GM04504 (cell line): Measurements from ENCODE around the gene ICE1.
"Not testable (repeated sequence)": the region's sequence is repeated elsewhere in the genome, so short reads cannot be mapped to it uniquely, and the experiment has no call there.

Source experiments
- DNase-seq: peaks from one replicate; pipeline ENCODE4 v3.0.0-alpha.2; 2012; ENCODE audit warnings: low read depth

Gene ICE1

DNA sequence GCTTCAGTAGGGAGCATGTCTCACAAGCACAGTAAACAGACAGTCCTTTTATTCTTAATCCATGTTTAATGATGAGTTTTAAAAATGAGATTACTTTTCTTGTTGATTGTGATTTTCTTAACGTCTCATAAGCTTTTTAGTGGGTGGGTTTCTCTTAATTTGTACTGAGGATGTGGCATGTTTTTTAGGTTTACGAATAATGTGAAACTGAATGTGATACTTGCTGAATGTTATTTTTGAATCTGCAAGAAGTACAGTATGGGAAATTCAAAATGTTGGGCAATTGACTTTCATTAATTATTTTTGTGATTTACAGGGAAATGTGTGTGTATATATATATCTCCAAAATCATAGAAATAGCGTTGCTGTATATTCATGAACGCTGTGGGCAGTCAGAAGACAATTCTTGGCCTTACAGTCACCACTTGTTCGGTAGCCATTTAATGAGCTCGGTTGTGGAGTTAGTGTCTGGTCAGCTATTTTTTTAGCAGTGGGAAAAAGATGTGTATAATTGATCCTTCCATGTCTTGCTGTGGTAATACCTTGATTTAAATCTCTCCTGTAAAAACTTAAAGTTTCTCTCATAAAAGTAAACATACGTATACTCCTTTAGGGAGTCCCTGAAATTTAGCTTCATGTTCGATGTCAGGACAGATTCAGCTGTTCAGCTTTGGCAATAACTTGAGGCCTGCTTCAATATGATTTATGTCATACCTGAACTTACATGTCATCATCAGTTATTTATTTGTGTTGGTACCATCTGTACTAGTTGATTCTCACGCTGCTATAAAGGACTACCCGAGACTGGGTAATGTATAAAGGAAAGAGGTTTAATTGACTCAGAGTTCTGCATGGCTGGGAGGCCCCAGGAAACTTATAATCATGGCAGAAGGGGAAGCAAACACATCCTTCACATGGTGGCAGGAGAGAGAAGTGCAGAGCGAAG, 15.0 kb downstream of the ICE1 start:
- DNase-seq = no peak

DNA sequence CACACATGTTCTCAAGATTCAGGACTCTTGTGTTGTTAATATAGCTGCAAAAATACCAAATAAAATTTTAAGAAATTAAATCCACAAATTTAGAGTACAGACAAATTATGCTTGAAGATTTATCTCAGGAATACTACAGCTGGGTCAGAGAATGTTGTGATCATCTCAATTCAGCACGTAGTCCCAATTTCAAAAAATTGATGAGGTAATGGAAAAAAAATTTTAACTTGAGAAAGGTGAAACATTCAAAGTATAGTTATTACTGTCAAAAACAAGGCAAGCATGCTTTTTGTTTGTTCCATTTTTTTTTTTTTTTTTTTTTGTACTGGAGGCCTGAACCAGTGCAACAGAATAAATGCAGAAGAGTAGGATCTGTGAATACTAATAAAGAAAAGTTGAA, 29.4 kb downstream of the ICE1 start:
- DNase-seq = no peak

DNA sequence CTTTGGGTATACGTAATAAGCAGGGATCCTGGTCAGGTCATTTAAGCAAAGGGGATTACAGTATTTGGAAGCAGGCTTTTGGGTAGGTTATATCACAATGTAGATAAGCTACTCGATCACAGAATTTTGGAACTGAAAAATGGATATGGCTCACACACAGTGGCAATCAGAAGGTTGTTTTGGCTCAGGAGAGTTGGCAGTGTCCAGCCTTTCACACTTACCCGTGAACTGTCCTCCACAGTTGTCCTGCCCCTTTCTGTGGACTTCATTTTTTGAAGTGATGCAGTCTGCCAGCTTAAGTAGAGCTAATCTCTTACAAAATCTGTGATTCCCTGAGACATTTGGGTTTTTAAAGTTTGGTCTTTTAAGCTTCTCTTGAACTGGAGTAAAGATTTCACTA, 30.7 kb downstream of the ICE1 start:
- DNase-seq = no peak

DNA sequence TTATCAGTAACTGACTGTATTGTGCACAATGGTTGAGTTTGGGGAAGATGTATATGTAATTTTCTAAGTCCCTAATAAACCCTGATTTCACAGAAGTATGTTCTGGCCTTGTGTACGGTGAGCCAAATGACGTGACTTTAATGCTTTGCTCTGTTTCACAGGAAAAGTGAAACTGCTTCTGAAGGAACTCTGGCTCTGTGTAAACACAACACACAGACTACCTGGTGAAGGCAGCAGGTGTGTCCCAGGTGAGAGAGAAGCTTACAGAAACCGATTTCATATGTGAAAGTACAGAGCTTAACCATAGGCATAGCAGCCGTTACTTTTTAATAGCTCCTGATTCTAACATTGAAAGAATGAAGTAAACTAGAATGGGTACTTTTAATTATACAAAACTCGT, 31.9 kb downstream of the ICE1 start:
- DNase-seq = no peak

DNA sequence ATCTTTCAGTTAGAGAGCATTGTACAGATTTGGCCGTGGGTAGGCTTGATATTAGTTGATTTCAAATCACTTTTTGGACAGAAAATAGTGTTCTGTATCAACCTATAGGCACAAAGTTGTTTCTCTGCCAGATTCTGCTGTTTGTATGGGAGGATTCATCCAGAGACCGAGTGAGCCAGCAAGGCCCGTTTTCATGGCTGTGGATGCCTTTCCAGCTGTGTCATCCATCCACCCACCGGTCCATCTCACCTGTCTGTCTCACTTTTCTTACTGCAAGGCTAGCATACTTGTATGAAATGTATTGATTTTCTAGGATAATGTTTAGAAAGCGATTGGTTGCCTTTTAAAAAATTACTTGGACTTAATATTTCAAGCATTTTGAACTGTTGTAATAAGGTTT, 34.4 kb downstream of the ICE1 start:
- DNase-seq = no peak

DNA sequence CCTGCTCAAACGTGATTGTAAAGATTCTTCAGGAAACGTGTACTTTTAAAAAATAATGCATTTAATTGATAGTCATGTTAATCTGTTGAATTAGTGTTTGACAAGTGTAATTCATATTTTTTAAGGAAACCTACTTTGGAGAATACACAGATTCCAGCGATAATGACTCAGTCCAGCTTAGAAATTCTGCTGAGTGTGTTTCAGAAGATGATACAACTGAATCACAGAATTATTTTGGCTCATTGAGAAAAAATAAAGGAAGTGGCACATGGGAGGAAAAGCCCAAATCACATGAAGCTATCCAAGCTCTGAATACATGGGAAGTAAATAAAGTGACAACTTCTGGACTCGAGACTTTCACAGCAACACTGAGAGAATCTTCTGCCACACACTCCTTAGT, 37.8 kb downstream of the ICE1 start:
- DNase-seq = no peak

DNA sequence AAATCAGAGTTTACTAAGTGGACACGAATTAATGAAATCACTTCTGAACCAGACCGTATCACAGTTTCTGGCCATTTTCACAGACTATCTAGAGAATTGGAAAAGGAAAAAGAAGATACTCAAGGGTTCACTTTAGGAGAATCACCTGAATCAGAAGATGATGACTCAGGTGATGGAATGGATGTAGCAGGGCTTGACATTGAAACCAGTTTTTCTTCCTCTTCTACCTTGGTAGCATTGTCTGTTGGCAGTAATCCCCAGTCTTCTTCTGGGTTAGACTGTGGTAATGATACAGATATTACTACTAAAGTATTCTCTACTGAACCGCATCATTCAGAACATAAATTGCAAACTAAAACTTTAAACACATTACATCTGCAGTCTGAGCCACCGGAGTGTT, 38.5 kb downstream of the ICE1 start:
- no peak for DNase-seq

DNA sequence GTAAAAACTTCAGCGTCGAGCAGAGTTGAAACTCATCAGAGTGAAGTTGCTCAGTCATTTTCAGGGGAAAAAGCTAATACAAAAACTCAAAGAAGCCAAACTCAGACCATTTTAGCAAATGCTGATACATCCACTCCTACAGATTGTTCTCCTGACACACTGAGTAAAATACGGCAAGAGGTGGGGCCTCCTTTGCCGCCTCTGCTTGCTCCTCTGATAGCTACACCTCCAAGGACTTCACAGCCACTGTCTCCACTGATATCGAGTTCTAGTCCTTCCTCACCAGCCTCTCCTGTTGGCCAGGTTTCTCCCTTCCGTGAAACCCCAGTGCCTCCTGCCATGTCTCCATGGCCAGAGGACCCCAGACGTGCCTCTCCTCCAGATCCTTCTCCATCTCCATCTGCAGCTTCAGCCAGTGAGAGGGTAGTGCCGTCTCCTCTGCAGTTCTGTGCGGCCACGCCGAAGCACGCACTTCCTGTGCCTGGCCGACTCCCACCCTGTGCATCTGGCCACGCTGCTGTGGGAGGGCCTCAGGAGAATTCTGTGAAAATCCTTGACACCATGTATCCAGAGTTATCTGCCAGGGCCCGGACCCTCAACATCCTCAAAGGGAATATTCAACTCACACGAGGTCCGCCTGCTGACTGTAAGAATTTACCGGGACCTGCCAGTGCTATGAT, 41.7 kb downstream of the ICE1 start:
- DNase-seq = no peak

DNA sequence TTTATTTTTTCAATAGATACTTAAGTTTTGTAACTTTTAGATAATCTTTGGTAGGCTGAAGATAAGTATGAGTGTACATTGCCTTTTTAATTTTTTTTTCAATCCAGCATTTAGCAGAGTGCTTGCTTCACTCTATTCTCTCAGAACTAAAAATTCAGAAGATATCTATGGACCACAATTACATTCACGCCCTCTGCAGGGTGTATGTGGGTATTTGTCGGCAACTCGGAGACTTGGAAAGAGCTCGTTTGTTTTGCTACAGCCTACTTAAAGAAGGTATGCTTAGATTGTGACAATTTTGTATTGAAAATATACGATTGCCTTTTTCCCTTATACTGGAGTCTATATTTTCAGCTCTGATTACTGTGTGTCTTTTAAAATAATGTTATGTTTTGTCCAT, 43.8 kb downstream of the ICE1 start:
- no peak for DNase-seq

DNA sequence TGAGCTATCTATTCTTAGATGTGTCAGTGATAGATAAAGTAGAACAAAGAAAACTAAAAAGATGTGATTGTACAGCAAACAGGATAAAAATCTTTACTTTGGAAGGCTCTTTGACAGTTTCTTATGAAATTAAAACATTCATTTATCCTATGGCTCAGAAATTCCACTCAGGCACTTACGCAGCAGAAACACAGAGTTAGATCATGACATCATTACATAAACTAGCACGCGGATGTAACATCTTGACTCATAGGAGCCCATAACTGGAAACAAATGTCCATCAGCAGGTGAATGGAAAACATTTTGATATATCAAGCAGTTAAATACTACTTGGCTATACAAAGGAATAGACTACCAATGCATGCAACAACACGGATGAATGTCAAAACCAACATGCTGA, 45.3 kb downstream of the ICE1 start:
- no peak for DNase-seq

DNA sequence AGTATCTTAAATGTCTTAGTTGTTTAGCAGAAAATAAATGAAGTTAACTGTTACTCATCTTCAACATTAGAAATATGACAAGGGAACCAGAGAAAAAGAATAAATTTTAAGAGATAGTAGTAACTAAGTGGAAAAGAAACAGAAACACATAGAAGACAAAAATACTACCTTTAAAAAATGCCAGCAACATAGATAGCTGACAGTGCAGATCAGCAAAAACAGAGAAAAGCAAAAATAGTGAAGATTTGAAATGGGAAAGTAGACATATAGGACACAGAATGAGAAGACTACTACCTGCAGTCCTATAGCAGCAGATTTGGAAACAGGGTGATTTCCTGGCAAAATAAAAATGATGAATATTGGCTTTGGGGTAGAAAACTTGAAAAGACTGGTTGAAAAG, 48.5 kb downstream of the ICE1 start:
- no peak for DNase-seq

DNA sequence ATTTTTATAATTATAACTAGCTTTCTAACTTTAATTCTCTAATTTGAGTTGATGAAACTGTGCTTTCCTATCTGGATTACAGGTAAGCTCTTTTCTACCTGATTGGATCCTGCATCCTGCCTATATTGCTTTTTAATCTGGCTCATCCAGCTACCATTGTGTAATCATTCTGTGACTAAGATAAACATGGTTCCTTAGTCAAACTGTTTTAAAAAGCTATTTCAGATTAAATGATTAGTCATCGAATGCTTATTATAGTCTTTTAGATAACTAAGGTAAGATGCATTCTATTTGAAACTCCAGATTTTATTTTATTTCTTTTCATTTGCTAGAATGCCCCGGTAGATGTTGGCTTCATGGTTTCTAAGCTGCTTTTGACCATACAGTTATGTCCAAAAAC, 50.7 kb downstream of the ICE1 start:
- no peak for DNase-seq

DNA sequence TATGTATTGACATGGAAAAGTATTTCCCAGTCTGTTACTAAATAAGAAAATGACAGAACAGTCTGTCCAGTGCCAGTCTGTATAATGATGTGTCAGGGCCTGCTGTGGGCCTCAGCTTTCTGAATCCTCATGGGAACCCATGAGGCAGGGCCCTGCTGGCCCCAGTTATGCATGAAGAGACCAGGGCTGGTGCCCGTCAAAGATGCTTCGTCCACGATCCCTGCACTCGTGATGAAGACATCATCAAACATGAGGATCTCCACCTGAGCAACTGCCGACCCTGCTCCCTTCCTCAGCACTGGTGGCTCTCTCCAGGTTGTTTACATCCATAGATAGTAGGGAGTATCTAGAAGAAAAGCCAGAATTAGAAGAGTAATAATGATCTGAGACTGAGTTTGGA, 52.5 kb downstream of the ICE1 start:
- DNase-seq = no peak

DNA sequence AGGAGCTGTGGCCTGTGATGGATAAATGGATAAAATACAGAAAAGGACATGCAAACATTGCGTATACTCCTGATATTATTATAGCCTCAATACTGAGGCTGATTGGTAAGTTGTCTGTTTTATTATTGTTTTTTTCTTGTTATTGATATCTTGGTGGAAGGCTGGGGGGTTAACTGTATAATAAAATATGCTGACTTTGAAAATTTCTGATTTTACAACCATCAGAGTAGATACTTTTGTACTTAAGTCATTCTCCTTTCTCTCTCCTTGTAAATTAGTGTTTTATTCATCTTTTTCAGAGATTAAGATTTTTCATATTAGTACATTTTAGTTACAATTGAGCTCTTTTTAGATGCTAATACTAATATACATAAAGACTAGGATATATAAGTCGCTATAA, 53.5 kb downstream of the ICE1 start:
- DNase-seq = no peak

DNA sequence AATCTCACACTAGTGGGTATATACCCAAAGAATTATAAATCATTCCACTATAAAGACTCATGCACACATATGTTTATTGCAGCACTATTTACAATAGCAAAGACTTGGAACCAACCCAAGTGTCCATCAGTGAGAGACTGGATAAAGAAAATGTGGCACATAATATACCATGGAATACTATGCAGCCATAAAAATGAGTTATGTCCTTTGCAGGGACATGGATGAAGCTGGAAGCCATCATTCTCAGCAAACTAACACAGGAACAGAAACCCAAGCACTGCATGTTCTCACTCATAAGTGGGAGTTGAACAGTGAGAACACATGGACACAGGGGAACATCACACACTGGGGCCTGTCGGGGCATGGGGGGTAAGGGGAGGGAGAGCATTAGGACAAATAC, 57.1 kb downstream of the ICE1 start:
- not testable (repeated sequence) for DNase-seq

DNA sequence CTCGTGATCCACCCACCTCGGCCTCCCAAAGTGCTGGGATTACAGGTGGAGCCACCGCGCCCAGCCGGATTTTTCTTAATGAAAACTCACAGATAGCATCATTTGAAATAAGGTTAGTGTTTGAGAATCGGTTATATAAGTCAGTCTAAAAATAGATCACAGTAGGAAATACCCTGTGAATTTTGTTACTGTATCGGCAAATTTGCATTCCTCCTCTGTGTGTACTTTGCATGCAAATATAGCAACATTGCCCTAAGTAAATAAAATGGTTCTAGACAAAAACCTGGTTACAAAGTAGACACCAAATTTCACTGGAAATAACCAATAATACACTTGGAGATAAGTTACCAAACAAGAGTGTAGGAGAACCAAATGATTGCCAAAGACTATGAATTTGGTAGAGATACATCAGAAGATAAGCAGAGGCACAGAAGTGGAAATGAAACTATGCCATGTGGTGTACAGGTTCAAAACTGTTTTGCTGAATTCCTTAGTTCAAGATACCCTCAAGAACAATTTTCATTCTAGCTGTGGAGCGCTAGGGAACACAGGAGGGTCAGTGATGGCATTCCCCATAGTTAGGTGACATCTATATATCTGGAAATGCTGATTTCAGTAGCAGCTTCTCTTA, 58.1 kb downstream of the ICE1 start:
- no peak for DNase-seq

DNA sequence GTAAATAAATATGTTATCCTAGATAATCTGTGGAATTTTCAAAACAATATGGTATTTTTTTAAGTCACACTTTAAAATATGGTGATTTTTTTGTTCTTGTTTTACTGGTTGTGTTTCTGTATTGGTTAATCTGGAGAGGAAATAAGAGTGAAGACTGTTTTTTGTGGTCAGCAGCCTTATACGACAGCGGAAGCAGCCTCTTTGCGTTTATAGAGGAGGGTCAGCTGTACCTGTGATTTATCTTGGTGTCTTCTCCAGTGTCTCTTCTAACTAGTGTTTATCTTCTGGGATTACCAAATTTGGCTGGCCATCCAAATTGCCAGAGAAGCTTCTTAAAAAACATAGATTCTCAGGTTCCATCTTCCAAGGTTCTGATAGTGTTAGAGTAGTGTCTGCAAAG, 58.7 kb downstream of the ICE1 start:
- no peak for DNase-seq

DNA sequence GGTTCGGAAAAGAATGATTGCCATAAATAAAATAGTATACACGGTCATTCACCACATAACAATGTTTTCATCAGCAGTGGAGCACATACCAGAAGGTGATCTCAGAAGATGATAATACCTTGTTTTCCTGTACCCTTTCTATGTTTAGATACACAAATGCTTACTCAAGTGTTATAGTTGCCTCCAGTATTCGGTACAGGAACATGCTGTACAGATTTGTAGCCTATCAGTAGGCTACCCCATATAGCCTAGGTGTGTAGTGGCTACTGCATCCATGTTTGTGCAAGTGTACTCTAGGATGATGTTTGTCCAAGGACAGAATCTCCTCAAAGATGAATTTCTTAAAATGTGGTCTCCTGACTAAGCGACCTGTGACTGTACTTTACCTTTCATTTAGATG, 59.2 kb downstream of the ICE1 start:
- DNase-seq = no peak

DNA sequence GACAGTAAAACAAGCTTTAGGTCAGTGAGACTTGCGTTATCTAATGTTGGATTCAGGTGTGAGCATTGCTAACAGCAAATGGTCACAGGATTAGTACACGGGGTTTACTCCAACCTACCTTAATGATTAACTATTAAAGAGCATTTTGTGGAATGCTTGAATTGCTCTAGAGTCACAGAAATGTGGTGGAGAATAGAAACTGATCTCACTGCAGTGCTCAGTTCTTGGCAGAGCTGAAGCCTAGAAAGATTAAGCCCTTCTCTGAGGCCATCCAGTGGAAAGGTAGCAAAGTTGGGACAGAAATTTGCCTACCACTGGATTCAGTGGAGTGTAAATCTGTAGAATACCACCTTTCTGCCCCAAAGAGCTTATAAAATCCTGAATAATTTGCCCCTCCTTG, 60.9 kb downstream of the ICE1 start:
- no peak for DNase-seq

DNA sequence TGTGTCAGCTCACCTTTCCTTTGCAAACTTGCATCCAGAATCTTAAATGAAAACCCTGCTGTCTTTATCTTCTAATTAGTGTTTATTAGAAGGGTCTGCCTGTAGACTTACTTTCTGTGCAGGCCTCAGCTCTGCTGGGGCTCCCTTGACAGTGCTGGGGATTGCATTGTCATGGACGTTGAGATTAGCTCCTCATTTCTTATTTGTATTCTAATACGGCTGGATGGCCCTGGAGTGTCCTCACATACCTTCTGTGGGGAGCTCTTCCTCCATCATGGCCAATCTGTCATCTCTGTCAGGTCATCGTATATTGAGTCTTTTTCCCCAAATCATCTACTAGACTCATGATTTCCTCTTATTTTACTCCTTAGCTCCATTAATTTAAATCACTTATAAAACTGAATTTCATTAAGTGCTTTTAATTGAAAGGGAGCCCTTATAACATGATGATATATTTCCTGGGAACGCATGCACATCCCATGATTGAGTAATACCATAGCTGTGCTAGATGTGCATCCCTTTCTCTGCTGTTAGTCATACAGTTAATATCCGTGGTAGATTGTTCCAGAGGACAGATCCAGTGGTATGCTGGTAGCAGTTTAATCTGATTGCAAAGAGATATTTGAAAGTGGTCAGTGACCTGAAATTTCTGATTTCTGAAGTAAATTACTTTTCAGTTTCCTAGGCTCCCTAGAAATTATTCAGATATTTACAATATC, 61.6 kb downstream of the ICE1 start:
- DNase-seq = no peak

DNA sequence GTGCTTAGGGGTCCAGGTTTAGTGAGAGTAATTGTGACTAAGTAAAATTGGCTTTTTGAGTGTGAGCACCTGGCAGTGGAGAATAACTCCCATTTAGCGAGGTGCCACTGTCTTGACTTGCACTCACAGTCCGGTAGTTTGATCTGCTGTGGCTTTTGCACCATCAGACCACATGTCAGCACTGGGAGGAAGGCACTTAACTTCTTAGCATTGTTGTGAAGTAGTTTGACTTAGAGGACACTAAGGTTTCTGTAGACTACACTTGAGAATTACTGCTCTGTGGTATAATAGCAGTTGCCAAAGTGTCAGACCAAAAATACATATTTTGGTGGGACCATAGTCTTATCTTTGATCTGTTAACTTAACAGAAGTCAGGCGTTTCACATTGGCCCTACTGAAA, 63.6 kb downstream of the ICE1 start:
- no peak for DNase-seq

DNA sequence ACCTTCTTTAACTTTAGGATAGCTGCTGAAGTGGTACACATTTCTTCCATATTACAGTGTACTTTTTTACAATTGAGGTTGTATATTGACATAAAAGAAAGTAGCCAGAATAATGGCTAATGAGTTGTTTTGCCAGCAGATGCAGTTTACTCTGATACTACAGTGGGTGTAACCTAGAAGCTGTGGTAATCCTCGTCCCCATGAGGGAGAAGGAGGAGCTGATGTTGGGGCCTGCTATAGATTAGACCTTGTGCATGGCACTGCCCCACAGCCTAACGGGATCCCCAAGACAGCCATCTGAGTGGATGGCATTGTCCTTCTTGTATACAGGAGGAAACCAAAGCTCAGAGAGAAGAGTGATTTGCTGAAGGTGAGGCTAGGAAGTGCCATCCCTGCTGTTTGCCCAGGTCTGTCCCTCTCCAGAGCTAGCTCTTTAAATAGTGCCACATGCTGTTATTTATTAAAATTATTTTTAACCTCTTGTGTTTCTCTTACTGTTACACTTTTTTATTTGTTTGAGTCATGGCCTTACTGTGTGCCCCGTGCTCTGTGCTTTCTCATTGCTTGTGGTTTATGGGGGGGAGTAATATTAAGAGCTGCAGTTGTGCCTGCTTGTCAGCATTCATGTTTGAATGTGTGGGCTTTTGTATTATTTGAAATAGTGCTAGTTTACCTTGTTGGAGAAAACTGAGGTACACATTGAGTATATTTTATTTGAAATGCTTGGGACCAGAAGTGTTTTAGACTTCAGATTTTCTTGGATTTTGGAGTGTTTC, 65.3 kb downstream of the ICE1 start:
- no peak for DNase-seq
